NCI-H146 treated with DMSO at 0.1 percent for 48 hours (cell line): ENCODE data around the gene MINDY2.
"Not testable (repeated sequence)": the region's sequence is repeated elsewhere in the genome, so short reads cannot be mapped to it uniquely, and the experiment has no call there.

Source experiments
- DNase-seq: peaks from one replicate; lab custom pipeline; 2025; ENCODE audit not compliant: unreplicated experiment; lab: John Stamatoyannopoulos, UW

The MINDY2 gene

GRCh38 chr15:58797505-58797904 is 26.4 kb downstream of the MINDY2 start:
- no peak for DNase-seq

DNA sequence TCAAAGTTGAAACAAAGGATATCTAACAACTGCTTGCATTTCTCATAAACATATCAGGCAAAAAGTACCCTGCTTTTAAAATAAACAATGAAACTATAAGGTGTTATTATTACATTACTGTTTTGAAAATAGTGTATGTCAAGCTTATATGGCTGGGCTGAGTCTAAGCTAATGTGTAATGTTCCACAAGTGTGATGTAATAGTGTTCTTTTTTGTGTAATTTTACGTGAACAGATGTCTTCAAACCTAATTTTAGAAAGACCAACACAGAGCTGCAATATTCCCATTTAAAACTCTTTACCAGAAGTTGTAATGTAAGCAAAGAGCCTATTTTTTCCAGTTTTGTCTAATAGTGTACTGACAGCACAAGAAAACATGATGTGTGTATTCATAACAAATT is 34.0 kb downstream of the MINDY2 start:
- no peak for DNase-seq

DNA sequence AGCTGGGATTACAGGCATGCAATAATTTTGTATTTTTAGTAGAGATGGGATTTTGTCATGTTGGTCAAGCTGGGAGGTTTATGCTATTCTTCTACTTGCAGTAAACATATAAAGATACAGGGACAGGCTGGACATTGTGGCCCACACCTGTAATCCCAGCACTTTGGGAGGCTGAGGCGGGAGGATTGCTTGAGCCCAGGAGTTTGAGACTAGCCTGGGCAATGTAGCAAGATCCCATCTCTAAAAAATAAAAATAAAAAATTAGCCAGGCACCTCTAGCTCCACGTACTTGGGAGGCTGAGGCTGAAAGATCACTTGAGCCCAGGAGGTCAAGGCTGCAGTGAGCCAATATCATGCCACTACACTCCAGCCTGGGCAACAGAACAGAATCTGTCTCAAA is 52.2 kb downstream of the MINDY2 start:
- not testable (repeated sequence) for DNase-seq

GRCh38 chr15:58830556-58830955 is 59.5 kb downstream of the MINDY2 start:
- no peak for DNase-seq

GRCh38 chr15:58833681-58834426 is 62.8 kb downstream of the MINDY2 start:
- not testable (repeated sequence) for DNase-seq

DNA sequence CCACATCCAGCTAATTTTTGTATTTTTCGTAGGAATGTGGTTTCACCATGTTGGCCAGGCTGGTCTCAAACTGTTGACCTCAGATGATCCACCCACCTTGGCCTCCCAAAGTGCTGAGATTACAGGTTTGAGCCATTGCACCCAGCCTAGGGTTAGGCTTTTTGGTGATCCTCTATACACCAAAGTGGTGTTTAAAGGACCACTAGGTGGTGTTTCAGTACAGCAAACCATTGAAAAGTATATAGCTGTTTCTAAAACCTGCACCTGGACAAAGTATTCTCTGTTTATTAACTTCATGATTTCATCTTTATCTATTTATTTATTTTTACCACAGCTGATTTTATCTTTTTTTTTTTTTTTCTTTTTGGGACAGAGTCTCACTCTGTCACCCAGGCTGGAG is 68.4 kb downstream of the MINDY2 start:
- DNase-seq: no peak

- no peak for DNase-seq
Observed at GRCh38 chr15:58840048-58840447, 68.9 kb downstream of the MINDY2 start.

- no peak for DNase-seq
Observed at GRCh38 chr15:58842713-58843396, 71.8 kb downstream of the MINDY2 start.

- DNase-seq: not testable (repeated sequence)
Observed at GRCh38 chr15:58851205-58851604, 80.1 kb downstream of the MINDY2 start.

DNA sequence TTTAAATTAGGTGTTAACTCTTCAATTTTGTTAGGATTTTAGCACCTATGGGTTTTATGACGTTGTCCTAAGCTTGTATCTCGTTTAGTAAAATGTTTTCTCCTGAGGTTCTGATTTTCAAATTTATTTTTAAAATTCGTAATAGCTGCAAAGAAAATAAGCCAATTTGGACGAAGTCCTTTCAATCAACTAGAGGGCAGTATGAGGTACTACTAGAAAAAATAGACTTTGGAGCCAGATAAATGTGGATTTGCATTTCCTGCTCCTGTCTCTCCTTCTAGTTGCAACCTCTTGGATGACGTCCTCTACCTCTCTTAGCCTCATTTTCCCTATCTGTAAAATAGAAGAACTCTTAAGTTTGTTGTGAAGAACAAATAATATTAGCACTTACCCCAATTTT is 81.2 kb downstream of the MINDY2 start:
- DNase-seq: no peak

- DNase-seq: peak; percentile 28
Observed at GRCh38 chr15:58854593-58854992, 83.5 kb downstream of the MINDY2 start.

DNA sequence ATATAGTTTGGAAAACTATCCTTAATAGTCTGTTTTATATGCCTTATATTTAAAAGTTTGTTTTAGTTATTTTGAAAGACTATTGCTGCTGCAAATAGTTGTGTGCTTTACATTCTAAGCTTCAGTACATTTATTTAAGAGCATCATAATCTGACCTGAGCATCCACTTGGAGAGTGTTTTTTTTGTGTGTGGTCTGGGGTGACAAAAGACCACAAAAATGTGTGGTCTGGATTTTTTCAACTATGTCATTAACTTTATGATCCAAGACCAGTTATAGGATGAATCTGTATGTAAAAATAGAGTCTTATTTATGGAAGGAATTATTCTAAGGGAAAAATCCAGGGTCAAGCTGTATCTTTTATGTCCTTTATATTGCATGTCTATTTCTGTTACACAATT is 85.0 kb downstream of the MINDY2 start:
- no peak for DNase-seq

DNA sequence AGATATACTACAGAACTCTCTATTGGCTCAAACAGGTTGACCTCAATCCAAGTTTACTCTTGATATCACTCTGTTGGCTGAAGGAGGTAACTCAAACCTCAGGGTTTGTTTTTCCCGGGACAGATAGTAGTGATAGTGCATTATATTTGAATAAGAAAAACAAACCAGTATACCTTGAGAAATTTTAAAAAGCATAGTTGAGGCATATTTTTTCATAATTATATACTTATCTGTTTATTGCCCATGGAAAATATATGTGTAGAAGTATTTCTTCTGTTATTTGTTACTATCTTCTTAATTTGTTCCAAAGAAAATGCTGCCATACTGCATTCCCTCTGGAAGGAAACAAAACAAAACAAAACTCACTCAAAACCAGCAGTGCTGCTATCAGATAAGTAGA is 85.5 kb downstream of the MINDY2 start:
- not testable (repeated sequence) for DNase-seq

- no peak for DNase-seq
Observed at GRCh38 chr15:58862326-58862725, 91.2 kb downstream of the MINDY2 start.

DNA sequence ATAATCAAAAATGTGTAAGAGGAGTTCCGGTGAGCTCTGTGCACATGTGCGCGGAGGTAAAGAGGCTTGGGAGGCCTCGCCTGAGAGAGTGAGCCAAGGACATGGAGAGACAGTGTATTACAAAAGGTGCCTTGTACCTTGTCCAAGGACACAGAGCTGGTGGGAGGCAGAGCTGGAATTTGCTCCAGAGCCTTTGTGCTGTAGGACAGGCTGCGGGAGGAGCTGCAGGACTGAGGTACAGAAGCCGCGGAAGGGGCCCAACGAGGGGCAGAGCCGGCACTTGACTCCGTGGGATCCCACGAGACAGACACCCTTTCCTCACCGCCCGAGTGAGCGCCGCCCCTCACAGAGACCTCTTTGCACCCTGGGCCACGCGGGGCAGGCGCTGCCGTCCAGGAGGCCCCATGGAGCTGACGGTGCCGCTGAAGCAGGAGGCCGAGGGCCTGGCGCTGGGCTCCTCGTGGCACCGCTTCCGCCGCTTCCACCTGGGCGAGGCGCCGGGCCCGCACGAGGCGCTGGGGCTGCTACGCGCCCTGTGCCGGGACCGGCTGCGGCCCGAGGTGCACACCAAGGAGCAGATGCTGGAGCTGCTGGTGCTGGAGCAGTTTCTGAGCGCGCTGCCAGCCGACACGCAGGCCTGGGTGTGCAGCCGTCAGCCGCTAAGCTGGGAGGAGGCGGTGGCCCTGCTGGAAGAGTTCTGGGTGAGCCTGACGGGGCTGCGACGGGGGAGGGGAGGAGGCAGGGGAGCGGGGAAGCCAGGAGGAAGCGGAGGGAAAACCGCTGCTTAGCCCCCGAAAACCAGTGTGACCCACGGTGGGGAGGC is 93.7 kb downstream of the MINDY2 start:
- no peak for DNase-seq

DNA sequence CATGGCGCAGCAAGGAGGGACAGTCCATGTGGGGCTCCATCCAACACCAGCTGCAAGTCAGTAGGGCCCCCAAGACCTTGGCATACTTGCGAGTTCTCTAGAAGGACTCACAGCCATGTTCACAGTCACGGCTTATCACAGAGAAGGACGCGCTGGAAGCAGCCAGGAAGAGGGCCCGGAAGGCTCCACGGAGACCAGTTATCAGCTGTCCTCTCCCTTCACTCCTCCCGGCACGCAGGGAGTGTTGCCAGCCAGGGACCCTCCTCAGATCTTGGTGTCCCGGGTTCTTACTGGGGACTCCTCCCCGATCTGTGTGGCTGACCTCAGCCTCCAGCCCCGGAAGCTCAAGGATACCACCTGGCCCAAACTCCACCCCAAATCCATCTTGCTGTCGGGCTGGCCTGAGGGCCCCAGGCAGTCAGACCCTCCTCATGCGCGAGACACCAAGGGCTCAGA is 94.4 kb downstream of the MINDY2 start:
- no peak for DNase-seq

DNA sequence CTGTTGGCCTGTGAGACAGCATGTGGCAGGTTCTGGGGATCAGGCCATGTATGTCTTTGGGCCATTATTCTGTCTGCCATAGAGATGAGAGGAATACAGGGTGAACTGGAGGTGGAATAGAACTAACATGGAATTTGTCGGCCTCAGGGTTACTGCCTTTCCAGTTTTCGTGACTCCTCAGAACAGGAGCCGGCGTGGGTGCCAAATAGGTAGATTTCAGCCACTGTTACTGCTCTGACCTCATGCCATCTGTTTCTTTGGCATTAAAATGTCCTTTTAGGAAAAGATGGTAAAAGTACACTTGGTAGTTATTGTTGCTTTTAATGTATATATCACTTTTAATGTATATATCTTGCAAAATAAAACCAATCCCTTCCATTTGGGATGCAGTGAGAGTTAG is 96.8 kb downstream of the MINDY2 start:
- no peak for DNase-seq

GRCh38 chr15:58870451-58870850 is 99.3 kb downstream of the MINDY2 start:
- no peak for DNase-seq

DNA sequence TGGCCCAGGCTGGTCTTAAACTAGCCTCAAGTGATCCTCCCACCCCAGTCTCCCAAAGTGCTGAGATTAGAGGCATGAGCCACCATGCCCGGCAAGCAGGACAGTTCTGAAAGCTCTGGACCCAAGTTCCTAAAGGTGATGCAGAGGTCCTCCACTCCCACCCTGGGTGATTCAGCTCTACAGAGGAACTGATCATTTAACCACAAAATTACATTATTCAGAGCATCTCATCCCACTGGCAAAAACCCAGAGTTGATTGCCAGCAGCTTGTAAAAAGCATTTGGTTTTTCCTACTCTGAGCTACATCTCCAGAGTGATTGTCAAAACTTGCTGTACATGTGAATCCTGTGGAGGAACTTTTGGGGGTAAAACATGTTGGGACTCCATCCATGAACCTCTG is 102.2 kb downstream of the MINDY2 start:
- no peak for DNase-seq

- no peak for DNase-seq
Observed at GRCh38 chr15:58875343-58875742, 104.2 kb downstream of the MINDY2 start.

DNA sequence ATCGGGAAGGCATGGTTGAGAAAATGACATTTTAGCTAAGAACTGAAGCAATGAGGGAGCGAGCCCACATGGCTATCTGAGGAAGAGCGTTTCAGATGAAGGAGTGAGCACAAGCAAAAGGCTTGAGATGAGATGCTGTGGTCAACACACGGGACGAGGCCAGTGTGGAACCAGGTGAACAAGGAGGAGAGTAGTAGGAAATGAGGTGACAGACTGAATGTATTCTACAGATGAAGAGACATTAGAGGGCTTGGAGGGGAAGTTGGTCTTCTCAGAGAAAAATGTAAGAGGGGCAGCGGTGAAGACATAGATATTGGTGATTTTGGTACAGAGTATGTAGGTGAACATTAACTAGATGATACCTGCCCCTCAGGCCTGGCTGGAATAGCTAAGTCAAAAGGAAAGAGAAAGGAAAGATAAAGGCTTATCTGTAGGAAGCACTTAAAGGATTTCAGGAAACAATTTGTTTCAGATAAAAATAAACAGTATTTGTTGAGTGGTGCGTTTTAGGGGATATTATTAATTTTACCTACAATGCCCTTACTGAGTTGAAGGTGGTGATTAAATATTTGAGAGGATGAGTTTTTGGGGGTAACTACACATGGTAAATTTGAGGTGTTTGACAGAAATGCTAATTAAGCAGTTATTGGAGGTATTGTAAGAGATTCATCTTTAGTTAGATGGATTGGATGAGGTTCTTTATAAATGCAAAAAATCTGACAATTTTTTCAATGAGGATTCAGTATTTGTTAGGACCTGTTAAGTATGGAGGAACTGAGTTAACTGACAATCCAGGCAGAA is 105.4 kb downstream of the MINDY2 start:
- no peak for DNase-seq
